HCT116 (cell line): ENCODE results near the gene SPTB. TPM values are rescaled to one million over a fixed set of nuclear protein-coding genes. Genes with fewer than 3 reads are reported as not detected.

Experiments
- ATAC-seq: fragments of 200-7000 bp; cut with Tn5 transposase; 2 replicates; pipeline ENCODE4 v1.9.1; 2020; ENCODE audit warnings: mild to moderate bottlenecking, moderate library complexity
- BruUV-seq: library from RNA; stranded (reverse); fragments of 400-500 nt; replicated peaks from 2 replicates; lab custom pipeline; 2021; lab: Mats Ljungman, UMichigan
- CTCF ChIA-PET: fragments of 300-600 bp; sonication (Branson Sonifier 250); formaldehyde crosslinking; loops from one replicate; lab custom pipeline; 2021; ENCODE audit warnings: antibody characterized with exemption; lab: Charles Lee
- POLR2A ChIA-PET: fragments of 300-600, 350-600 bp; sonication (Branson Sonifier 250); formaldehyde crosslinking; loops from one replicate; lab custom pipeline; 2021; ENCODE audit warnings: antibody characterized with exemption; lab: Charles Lee
- RAD21 ChIA-PET, 2 experiments: fragments of 300-600 bp; sonication (Branson Sonifier 250); formaldehyde crosslinking; loops; one replicate each; lab custom pipeline; 2023; ENCODE audit warnings: low total read pairs in 2 of 2; ENCODE audit not compliant: uncharacterized antibody in 2 of 2, unreplicated experiment in 2 of 2, low non-redundant PET in 1 of 2; lab: Charles Lee
- DNase-seq: peaks from one replicate; pipeline ENCODE4 v3.0.0-alpha.2; 2010; ENCODE audit warnings: low read depth, low spot score
- H2AFZ ChIP-seq: fragments of 200-600 bp; shearing (Covaris generic), sonication (generic); 2 replicates; pipeline ENCODE4 v1.6.1; 2017; ENCODE audit warnings: low read depth, mixed run types, mixed read lengths, antibody characterized with exemption, low read length; ENCODE audit not compliant: poor library complexity, severe bottlenecking
- H3K27ac ChIP-seq: 2 replicates; pipeline ENCODE4 v1.5.1; 2012; ENCODE audit warnings: low read depth, low read length
- H3K27me3 ChIP-seq: fragments of 200-600 bp; sonication (generic); 2 replicates; pipeline ENCODE4 v1.6.1; 2016; ENCODE audit warnings: mixed run types, low read length, mixed read lengths; ENCODE audit not compliant: insufficient read depth
- H3K36me3 ChIP-seq, 2 experiments: fragments of 200-500 bp in 1 of 2; fragments of 200-600 bp in 1 of 2; sonication (Bioruptor generic) in 1 of 2; sonication (generic) in 1 of 2; 2 replicates each; pipeline versions ENCODE4 v1.5.1 to v1.6.1; 2014 to 2016; ENCODE audit warnings: low read length in 2 of 2, inconsistent platforms in 1 of 2, mixed read lengths in 1 of 2, mixed run types in 1 of 2; ENCODE audit not compliant: insufficient read depth in 2 of 2, control insufficient read depth in 1 of 2
- H3K4me1 ChIP-seq, 2 experiments: fragments of 200-600 bp in 1 of 2; sonication (generic) in 1 of 2; 2 replicates each; pipeline versions ENCODE4 v1.5.1 to v1.6.1; 2012 to 2017; ENCODE audit warnings: low read length in 2 of 2, inconsistent platforms in 1 of 2, mild to moderate bottlenecking in 1 of 2, mixed read lengths in 1 of 2, mixed run types in 1 of 2, moderate library complexity in 1 of 2; ENCODE audit not compliant: insufficient read depth in 2 of 2, control insufficient read depth in 1 of 2
- H3K4me2 ChIP-seq: fragments of 200-600 bp; sonication (generic); 2 replicates; pipeline ENCODE4 v1.6.1; 2017; ENCODE audit warnings: mixed run types, low read length, mixed read lengths
- H3K4me3 ChIP-seq, 2 experiments: fragments of 200-600 bp in 1 of 2; sonication (generic) in 1 of 2; replicated peaks in 1 of 2; 2 replicates each; pipeline ENCODE4 v1.5.1; 2011 to 2016; ENCODE audit warnings: low read length in 2 of 2, control low read depth in 1 of 2, low read depth in 1 of 2, mild to moderate bottlenecking in 1 of 2, mixed read lengths in 1 of 2, mixed run types in 1 of 2
- H3K79me2 ChIP-seq: fragments of 200-600 bp; sonication (generic); 2 replicates; pipeline ENCODE4 v1.6.1; 2017; ENCODE audit warnings: mild to moderate bottlenecking, mixed run types, low read length, moderate library complexity, mixed read lengths; ENCODE audit not compliant: insufficient read depth
- H3K9ac ChIP-seq: fragments of 200-600 bp; sonication (generic); 2 replicates; pipeline ENCODE4 v1.6.1; 2016; ENCODE audit warnings: low read length, mixed read lengths
- H3K9me2 ChIP-seq: fragments of 200-600 bp; sonication (generic), shearing (Covaris generic); 2 replicates; pipeline ENCODE4 v1.6.1; 2017; ENCODE audit warnings: mixed run types, mild to moderate bottlenecking, moderate library complexity; ENCODE audit not compliant: insufficient read depth
- H3K9me3 ChIP-seq, 2 experiments: fragments of 200-500 bp in 1 of 2; fragments of 200-600 bp in 1 of 2; sonication (Bioruptor generic) in 1 of 2; sonication (generic) in 1 of 2; 2 replicates each; pipeline ENCODE4 v1.6.1; 2014 to 2017; ENCODE audit warnings: low read length in 2 of 2, mixed read lengths in 2 of 2, inconsistent platforms in 1 of 2, low read depth in 1 of 2, mild to moderate bottlenecking in 1 of 2, mixed run types in 1 of 2, moderate library complexity in 1 of 2; ENCODE audit not compliant: control insufficient read depth in 1 of 2, insufficient read depth in 1 of 2
- H4K20me1 ChIP-seq: fragments of 200-600 bp; sonication (generic), shearing (Covaris generic); 2 replicates; pipeline ENCODE4 v1.6.1; 2017; ENCODE audit warnings: mixed run types, mild to moderate bottlenecking, moderate library complexity; ENCODE audit not compliant: insufficient read depth
- JUND ChIP-seq: IDR thresholded peaks from 2 replicates; pipeline ENCODE4 v1.6.1; 2012
- POLR2A ChIP-seq: IDR thresholded peaks from 2 replicates; pipeline ENCODE4 v1.7.0; 2011; ENCODE audit warnings: borderline replicate concordance; ENCODE audit not compliant: insufficient read depth, insufficient read length; ENCODE audit errors: extremely low read depth
- POLR2AphosphoS5 ChIP-seq: IDR thresholded peaks from 2 replicates; pipeline ENCODE4 v1.6.1; 2011; ENCODE audit warnings: mild to moderate bottlenecking, low read depth, low read length, moderate library complexity
- RAD21 ChIP-seq: IDR thresholded peaks from 2 replicates; pipeline ENCODE4 v1.6.1; 2012; ENCODE audit warnings: low read depth, mild to moderate bottlenecking
- ZNF274 ChIP-seq: fragments of 200-500 bp; sonication (Bioruptor generic); IDR thresholded peaks from 2 replicates; pipeline ENCODE4 v1.6.1; 2014; ENCODE audit warnings: mild to moderate bottlenecking, low read depth, low read length, inconsistent platforms
- intact Hi-C: fragments of 100-400 bp; cut with micrococcal nuclease; formaldehyde crosslinking; loops from 2 replicates; pipeline ENCODE4 v1.10.0; 2022
- total RNA-seq: library from RNA; stranded (reverse); gene quantifications from one replicate; pipeline ENCODE4 v1.2.1, GENCODE V29; 2021; ENCODE audit not compliant: unreplicated experiment
- TF ChIP-seq, protein P1 (sequence below), 3 experiments: fragments of 200-600 bp in 1 of 3; sonication (generic) in 1 of 3; IDR thresholded peaks in 2 of 3; conservative IDR thresholded peaks in 1 of 3; 2 replicates each; pipeline ENCODE4 v1.5.1; 2012 to 2017; ENCODE audit warnings: low read depth in 2 of 3, low read length in 2 of 3, antibody characterized with exemption in 1 of 3, borderline replicate concordance in 1 of 3, control low read depth in 1 of 3, mild to moderate bottlenecking in 1 of 3, mixed read lengths in 1 of 3, mixed run types in 1 of 3, moderate library complexity in 1 of 3; ENCODE audit not compliant: insufficient read depth in 1 of 3
- TF ChIP-seq, protein P2 (sequence below): IDR thresholded peaks from 2 replicates; pipeline ENCODE4 v1.6.1; 2011; ENCODE audit warnings: mild to moderate bottlenecking, low read length, moderate library complexity; ENCODE audit not compliant: insufficient replicate concordance; ENCODE audit errors: extremely low read depth

The SPTB gene
- total RNA-seq, 1 experiment from 2014 or later = 4.2 TPM

DNA sequence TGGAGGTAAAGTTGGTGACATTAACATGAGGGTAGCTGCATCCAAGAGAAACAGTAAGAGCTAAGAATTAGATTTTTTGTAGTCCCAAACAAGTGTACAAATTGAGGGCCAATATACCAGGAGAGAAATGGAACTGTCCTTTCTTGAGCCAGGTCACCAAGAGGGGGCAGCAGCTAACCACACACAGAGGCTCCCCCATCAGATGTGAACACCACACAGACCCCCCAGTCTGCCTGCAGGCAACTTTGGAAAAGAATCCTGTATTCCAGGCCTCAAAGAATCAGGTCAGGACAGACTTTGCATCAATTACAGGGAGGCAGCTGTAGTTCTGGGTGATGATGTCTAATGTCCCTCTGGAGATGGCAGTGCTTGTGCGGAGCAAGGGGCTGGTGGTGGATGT, 77.9 kb downstream of the SPTB start:
- no peaks in the 10 kb centered on the region for H3K79me2 ChIP-seq
- H3K36me3 ChIP-seq = no peaks in the 10 kb centered on the region
- H3K4me1 ChIP-seq = peaks cover 9 to 27% of the 10 kb centered on the region in 2 experiments; a peak in 3 of 4 replicates
- ChIA-PET RAD21 (interaction anchor here in 1 of 2 experiments (3.4 kb wide), 1 partner anchor 90 kb away, joined by 13 read pairs; no protein-coding TSS in a partner anchor), CTCF (interaction anchor here (0.6 to 4.5 kb wide), 9 partner anchors 11 to 235 kb away, joined by 3 to 45 read pairs (median 4); no protein-coding TSS in a partner anchor), POLR2A (no interaction called here)
- DNase-seq (no peak), ATAC-seq (peak; percentile 65)
- TF ChIP-seq, protein P1, sequence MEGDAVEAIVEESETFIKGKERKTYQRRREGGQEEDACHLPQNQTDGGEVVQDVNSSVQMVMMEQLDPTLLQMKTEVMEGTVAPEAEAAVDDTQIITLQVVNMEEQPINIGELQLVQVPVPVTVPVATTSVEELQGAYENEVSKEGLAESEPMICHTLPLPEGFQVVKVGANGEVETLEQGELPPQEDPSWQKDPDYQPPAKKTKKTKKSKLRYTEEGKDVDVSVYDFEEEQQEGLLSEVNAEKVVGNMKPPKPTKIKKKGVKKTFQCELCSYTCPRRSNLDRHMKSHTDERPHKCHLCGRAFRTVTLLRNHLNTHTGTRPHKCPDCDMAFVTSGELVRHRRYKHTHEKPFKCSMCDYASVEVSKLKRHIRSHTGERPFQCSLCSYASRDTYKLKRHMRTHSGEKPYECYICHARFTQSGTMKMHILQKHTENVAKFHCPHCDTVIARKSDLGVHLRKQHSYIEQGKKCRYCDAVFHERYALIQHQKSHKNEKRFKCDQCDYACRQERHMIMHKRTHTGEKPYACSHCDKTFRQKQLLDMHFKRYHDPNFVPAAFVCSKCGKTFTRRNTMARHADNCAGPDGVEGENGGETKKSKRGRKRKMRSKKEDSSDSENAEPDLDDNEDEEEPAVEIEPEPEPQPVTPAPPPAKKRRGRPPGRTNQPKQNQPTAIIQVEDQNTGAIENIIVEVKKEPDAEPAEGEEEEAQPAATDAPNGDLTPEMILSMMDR (IDR thresholded peaks at IDR 0.05 in 2 of 3, conservative IDR thresholded peaks at IDR 0.05 in 1 of 3; ENCODE audit: borderline replicate concordance in 1 of 3, insufficient read depth in 1 of 3, low read depth in 2 of 3, low read length in 2 of 3) = peak; percentile 62 to 71 (median 65); a peak in 5 of 6 replicates
- TF ChIP-seq JUND (no peak), RAD21 (peak; percentile 79)
- H2AFZ ChIP-seq = no peak overlapping the region
- no peak overlapping the region for H3K4me3 ChIP-seq
- no peaks in the 10 kb centered on the region for H3K9me3 ChIP-seq
- H4K20me1 ChIP-seq = no peaks in the 10 kb centered on the region
- BruUV-seq = no TSS peak
- H3K27ac ChIP-seq = no peak overlapping the region
- intact Hi-C loops = loop anchor here (5.0 kb wide), 2 partner anchors 91 to 111 kb away; partner anchors contain the start of gene CHURC1
- H3K4me2 ChIP-seq = no peak overlapping the region
- no peaks in the 10 kb centered on the region for H3K9me2 ChIP-seq
- H3K27me3 ChIP-seq = no peaks in the 10 kb centered on the region
- H3K9ac ChIP-seq = no peak overlapping the region

DNA sequence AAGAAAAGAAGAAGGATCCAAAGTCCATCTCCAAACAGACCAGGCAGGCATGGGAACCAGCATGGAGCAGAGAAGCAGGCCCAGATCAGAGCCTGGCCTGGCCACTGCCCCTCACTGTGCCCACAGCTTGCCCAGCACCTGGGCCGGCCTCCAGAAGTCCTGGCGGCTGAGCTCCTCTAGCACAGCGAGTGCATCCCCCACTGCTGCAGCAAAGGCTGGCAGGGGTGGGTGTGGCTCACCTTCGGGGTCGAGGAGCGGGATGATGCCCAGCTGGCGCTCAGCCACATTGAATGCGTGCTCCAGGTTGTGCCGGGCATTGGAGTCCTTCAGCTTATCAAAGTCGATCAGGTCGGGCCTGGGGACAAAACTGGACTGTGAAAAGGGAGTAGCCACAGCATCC, 78.7 kb downstream of the SPTB start:
- ChIA-PET CTCF (interaction anchor here (0.6 to 4.5 kb wide), 11 partner anchors 12 to 236 kb away, joined by 3 to 45 read pairs (median 4); partner anchors contain the start of gene FNTB), RAD21 (interaction anchor here in 1 of 2 experiments (3.4 kb wide), 1 partner anchor 91 kb away, joined by 13 read pairs; no protein-coding TSS in a partner anchor)
- DNase-seq = no peak
- TF ChIP-seq POLR2A = no peak
- TF ChIP-seq ZNF274 = no peak
- no peak for TF ChIP-seq POLR2AphosphoS5
- TF ChIP-seq, protein P2, sequence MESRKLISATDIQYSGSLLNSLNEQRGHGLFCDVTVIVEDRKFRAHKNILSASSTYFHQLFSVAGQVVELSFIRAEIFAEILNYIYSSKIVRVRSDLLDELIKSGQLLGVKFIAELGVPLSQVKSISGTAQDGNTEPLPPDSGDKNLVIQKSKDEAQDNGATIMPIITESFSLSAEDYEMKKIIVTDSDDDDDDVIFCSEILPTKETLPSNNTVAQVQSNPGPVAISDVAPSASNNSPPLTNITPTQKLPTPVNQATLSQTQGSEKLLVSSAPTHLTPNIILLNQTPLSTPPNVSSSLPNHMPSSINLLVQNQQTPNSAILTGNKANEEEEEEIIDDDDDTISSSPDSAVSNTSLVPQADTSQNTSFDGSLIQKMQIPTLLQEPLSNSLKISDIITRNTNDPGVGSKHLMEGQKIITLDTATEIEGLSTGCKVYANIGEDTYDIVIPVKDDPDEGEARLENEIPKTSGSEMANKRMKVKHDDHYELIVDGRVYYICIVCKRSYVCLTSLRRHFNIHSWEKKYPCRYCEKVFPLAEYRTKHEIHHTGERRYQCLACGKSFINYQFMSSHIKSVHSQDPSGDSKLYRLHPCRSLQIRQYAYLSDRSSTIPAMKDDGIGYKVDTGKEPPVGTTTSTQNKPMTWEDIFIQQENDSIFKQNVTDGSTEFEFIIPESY = no peak
- TF ChIP-seq, all 23 proteins: peak for 0
- no peak overlapping the region for H2AFZ ChIP-seq
- no peak overlapping the region for H3K4me2 ChIP-seq
- H3K9me2 ChIP-seq = no peaks in the 10 kb centered on the region
- ATAC-seq = no peak
- POLR2A ChIA-PET = no interaction called here
- H3K27me3 ChIP-seq = no peaks in the 10 kb centered on the region
- H3K27ac ChIP-seq = no peak overlapping the region
- intact Hi-C loops = loop anchor here (5.0 kb wide), 2 partner anchors 91 to 111 kb away; partner anchors contain the start of gene CHURC1
- peaks cover 6 to 20% of the 10 kb centered on the region in 2 experiments; a peak in 3 of 4 replicates for H3K4me1 ChIP-seq
- BruUV-seq = no TSS peak
- no peaks in the 10 kb centered on the region for H3K79me2 ChIP-seq
- H3K9me3 ChIP-seq = no peaks in the 10 kb centered on the region
- H4K20me1 ChIP-seq = no peaks in the 10 kb centered on the region
- H3K9ac ChIP-seq = no peak overlapping the region
- no peaks in the 10 kb centered on the region for H3K36me3 ChIP-seq
- no peak overlapping the region for H3K4me3 ChIP-seq
